Fibroblast of upper back skin (primary cell): ENCODE measurements around the gene PBRM1.
A peak's percentile ranks its signal among the peaks of the same experiment; 100 is the strongest.

Experiments used
- DNase-seq: peaks from one replicate; pipeline ENCODE4 v3.0.0-alpha.2; 2013

PBRM1 gene

DNA sequence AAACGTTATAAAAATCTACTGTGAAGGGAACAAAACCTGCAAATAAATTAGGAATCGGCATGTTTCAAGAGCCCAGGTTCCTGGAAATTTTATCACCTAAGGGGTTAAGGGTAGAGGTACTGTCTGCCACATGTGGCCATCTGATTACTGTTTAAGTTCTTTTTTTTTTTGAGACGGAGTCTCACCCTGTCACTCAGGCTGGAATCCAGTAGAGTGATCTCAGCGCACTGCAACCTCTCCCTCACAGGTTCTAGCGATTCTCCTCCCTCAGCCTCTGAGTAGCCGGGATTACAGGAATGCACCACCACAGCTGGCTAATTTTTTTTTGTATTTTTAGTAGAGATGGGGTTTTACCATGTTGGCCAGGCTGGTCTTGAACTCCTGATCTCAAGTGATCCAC, 113.5 kb downstream of the PBRM1 start:
- DNase-seq: no peak

DNA sequence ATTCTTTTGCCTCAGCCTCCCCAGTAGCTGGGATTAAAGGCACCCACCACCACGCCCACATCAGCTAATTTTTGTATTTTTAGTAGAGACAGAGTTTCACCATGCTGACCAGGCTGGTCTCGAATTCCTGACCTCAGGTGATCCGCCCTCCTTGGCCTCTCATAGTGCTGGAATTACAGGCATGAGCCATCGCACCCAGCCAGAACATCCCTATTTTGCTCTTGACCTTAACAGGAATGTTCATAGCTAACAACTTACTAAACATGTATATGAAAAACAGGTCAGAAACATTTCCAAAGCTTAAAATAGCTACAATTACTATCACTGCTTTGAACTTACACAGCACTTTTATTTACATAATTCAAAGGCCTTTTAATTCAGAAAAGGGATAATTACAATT, 115.6 kb downstream of the PBRM1 start:
- DNase-seq: peak; percentile 29

- DNase-seq: no peak
Measured at GRCh38 chr3:52568069-52568468, 117.6 kb downstream of the PBRM1 start.

DNA sequence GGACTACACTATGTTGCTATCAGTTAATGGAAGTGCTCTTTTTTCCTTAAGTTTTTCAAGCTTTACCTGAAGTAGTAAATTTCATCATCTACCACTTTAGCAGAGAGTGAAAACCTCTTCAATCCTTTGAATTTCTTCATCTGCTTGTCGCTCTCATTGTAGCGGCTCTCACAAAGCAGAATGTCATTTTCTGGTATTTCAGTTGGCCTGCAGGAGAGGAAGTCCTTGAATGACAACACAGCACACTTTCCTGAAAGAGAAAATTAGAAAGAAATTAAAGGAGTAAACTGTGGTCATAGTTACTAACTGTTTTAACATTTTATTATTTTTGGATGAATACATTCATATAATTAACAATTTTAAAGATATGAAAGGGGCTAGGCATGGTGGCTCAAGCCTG, 121.7 kb downstream of the PBRM1 start:
- DNase-seq: no peak

DNA sequence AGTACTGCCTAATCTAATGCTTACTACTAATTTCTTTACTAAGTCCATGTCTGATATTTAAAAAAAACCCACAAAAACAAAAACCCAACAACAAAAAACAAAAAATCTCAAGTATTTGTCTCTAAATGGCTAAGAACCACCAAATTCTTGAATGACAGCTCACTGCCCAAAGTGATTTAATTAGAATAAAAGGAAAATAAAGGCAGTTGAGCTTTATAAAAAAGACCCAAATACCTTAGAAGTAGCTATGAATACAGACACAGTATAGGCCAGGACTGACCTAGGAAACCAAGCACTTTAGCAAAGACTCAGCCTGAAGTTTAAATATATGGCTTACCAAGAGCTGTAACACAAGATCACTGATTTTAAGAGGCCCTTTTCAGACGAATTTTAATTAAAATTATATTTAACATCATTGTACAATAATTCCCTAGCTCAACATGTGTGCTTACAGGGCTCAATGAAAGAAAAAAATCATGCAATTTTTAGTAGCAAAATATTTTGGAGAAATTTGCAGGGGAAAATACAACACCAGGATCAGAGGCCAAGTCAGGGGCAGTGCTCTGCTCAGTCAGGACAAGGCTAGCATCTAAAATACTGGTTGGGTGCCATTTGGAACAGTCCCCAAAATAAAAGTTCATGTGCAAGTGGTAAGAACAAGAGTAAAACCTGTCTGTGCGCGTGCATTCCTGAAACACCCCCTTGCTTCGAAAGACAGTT, 124.5 kb downstream of the PBRM1 start:
- DNase-seq: no peak

DNA sequence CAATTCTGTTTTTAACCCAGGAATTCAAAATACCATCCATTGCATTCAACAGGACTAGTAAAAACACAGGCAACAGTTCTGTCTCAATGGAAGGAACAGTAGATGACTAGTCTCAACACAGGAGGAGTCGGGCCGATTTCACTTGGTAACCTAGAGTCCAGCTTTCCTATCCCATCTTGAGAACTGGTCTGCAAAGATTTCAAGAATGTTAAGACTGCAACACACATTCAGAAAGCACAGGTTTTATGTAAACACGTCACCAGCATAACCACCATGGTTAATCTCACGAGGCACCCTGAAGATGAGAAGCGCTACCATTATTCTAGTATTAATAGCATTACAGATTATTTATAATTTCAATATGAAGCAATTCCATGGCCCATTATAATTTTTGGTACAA, 127.3 kb downstream of the PBRM1 start:
- no peak for DNase-seq

DNA sequence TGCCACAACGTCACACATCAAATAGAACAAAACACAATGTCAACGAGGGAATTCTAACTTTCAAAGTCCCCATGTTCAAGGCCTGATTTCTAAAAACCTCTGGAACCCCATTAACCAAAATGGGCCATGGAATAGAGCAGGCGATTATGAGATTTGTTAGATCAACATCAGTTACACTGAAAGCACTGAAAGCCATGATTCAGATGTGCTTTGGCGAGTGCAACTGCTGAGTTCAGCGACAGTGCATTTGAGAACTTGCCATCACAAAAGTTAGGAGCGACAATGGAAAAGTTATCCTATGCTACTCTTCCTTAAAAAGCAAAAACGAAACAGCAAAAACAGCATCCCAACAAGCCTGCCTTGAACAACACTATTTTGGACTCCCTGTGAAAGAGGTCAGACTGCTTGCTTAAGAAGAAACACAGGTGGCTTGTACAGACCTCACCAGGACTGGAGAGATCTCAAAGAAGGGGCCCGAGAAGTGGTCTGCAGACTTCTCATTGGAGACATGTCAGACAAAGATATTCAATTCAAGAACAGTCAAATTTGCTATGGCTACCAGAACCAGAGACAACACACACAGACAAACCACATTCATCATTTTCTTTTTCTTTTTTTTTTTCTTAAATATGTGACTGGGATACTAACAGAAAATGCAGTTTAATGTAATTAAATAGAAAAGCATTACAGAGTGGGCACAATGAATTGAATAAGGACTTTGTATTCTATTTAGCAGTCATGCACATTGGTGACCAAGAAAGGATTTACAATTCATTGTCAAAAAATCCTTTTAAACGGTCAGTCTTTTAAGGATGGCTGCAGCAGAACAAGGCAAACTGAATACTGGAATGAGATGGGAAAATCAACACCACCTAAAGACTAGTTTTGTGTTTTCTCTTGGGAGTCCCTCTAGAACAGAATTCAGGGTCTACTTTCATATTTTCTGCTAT, 128.4 kb downstream of the PBRM1 start:
- no peak for DNase-seq

GRCh38 chr3:52555056-52555455, 130.7 kb downstream of the PBRM1 start:
- DNase-seq: no peak

DNA sequence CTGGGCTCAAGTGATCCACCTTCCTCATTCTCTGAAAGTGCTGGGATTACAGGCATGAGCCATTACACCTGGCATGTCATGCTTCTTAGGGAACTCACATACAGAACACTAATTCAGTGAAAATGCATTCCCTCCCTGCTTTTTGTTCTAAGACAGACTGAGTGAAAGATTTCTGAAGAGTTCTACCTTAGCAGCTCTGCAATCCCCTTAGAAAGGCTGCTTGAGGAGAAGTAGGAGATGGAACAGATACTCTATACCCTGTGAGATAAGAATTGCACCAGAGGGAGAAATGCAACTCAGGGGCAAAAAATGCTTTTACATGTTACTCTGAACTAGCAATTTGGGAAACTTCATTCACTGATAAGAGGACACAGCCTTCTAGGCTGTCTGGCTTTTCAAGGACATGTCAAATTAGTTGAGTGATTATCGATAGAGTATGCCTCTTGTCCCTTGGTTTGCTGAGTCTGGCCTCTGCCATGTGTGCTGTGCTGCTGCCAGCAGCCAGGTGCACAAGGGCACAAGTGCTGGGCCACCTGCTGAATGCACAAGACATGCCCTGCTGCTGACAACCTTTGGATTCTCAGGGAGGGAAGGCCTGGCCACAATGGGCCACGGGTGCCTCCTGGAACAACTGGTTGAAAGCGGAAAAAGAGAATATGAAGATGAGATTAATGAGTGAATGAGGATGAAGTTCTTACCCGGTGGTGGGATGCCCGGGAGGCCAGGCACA, 131.5 kb downstream of the PBRM1 start:
- DNase-seq: no peak

GRCh38 chr3:52552089-52552488, 133.6 kb downstream of the PBRM1 start:
- DNase-seq: no peak

DNA sequence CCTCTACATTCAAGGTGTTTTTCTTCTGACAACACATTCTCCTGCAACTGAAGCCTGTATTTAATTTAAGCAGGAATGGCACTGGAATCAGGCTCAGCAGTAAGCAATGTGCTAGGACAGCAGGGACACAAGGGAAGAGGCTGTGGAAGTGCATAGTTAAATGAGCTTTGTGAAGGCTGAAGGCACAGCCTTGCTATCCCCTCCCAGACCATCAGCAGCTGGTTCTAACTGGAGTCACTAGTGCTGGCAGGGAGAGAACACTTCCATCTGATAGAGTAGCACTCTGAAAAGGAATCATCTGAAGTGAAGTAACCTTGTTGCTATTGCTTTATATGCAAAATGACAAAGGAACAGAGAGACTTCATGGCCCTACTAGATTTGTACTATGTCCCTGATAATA, 134.6 kb downstream of the PBRM1 start:
- no peak for DNase-seq

- no peak for DNase-seq
Measured at GRCh38 chr3:52547143-52547542, 138.6 kb downstream of the PBRM1 start.

- DNase-seq: peak; percentile 43
Measured at GRCh38 chr3:52546111-52546901, 139.4 kb downstream of the PBRM1 start.

DNA sequence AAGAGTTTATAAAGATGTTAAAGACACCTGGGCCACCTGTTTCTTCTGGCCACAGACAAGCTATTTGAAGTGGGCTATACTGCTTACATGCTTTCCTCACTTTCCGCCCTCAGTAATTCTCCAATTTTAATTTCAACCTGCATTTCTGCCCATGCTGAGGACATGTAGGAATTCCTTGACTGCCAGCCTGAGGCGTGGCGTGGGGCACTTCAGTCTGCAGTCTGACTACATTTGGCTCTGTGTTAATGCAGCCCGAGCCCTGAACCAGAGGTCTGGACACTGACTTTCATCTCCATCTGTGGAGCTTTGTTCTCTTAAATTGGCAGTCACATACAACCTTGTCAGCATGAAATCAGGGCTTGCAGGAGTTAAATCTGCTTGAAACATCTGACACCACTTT, 140.8 kb downstream of the PBRM1 start:
- DNase-seq: no peak

GRCh38 chr3:52541050-52541449, 144.7 kb downstream of the PBRM1 start:
- DNase-seq: no peak

DNA sequence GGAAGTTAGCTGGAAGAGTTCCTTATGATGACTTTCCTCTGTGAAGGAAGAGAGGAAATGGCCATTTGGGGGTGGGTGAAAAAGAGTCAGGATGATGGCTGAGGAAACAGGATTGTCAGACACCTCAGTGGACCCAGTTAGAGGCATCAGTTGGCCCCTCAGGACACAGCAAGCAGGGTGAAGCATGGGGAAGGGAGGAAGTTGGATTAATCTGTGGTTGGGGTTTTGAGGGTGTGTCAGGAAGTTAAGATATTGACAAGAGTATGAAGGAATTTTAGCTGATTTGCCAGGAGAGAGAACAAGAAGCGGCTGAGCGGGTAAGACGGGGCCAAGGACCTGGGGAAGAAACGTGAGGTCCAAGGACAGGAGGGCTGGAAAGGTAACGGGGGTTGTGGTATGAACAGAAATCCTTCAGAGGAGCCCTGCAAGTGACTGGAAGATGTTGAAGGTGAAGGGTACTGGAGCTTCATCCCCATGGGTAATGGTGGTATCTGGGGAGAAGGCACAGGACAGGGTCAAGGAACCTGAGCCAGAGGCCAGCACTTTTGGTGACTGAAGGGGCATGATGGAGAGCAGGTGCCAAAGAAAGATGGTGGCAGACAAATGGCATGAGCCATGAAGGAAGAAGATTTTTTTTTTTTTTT, 146.6 kb downstream of the PBRM1 start:
- DNase-seq: no peak

- no peak for DNase-seq
Measured at GRCh38 chr3:52537726-52538421, 147.8 kb downstream of the PBRM1 start.

DNA sequence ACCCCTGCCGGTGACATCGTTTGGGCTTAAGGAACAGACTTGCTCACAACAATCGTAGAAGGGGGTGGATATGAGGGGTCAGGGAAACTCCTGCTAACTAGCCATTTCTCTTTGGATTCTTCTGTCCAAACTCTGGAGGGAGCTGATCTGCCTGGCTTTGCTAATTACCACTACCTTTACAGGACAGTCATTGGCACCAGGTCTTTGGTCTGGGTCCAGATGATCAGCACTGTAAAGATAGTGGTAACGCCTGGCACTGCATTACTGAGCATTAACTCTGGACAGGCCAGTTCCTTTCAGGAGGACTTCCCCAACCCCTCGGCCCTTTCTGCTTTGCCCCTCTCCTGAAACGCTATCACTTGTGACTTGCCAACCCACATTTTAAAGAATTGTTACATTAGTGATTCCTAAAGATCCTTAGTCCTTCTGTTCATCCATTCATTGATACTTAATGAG, 148.5 kb downstream of the PBRM1 start:
- DNase-seq: no peak

GRCh38 chr3:52536369-52537164, 149.1 kb downstream of the PBRM1 start, which contains the start of gene UQCC5:
Gene UQCC5, plus strand, starts transcription at chr3:52536605. Its CDS starts 151 bp downstream, at chr3:52536756.
- peak; percentile 99 for DNase-seq

DNA sequence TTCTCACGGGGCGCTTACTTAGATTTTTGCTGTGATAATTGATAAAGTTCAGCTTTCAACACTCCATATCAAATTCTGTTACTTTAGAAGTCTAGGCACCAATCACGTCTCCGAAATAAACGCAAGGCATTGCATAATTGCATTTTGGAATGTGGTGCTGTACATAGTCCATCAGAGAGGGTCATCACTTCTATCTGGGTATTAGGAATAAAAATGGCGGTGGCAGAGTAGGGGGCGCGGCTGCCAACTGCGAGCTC, 149.7 kb downstream of the PBRM1 start:
- no peak for DNase-seq
